Cardiac septum (tissue), 1 donor: Measurements from ENCODE around the gene BCL6. TPM values are rescaled to one million over a fixed set of nuclear protein-coding genes. Genes with fewer than 3 reads are reported as not detected.
A peak's percentile ranks its signal among the peaks of the same experiment; 100 is the strongest.
"Not testable (repeated sequence)": the region's sequence is repeated elsewhere in the genome, so short reads cannot be mapped to it uniquely, and the experiment has no call there.

Experiments used
- DNase-seq: peaks from one replicate; pipeline ENCODE4 v3.0.0-alpha.2; 2020; ENCODE audit warnings: low spot score
- intact Hi-C: fragments of 100-400 bp; cut with DNase I; formaldehyde crosslinking; loops from one replicate; pipeline ENCODE4 v1.14.0; 2022
- total RNA-seq: library from RNA; stranded (reverse); fragmentation: NEBNext Ultra II Directional; extraction: Animal tissue kit (Norgen Biotek cat#: 25700); gene quantifications from one replicate; pipeline ENCODE4 v1.2.1, GENCODE V29; 2021
- donor health status: DM: no; HTN: no; CAD: no.

Gene BCL6
- total RNA-seq, 1 donor from 2014 or later: 67.4 TPM

DNA sequence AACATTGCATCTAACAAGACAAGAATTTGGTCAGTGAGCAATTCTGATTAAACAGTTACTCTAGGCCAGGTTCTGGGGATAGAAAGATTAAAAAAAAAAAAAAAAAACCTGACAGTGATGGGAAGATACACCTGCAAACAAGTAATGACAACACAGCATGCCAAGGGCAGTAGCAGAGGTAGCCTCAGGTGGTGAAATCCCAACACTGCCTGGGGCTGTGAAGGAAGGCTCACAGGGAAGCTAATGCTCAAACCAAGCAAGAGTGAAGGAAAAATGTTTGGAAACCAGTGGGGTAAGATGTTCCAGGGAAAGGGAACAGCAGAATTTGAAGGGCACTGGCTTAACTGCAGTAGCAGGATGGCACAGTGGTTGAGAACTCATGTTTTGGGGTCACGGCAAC lies 51.8 kb downstream of the BCL6 start:
- intact Hi-C loops: no loop called here
- DNase-seq: no peak

DNA sequence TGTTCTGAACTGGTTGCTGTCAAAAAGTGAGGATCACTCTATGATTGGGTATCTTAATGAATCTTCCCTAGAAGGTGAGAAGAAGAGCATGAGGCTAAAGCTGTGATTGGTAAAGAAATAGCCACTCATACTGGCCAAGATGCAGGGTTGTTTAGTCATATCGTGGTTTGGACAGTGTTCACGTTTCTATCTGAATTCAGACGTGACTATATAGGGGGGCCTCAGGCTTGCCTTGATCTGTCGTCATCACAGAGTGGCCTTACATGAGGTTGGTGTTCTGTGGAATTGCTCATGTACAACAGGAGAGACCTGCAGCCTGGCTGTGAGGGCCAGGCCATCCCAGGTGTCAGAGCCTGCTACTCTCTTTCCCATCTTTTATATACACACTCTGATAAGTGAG lies 55.3 kb downstream of the BCL6 start:
- intact Hi-C loops: no loop called here
- no peak for DNase-seq

DNA sequence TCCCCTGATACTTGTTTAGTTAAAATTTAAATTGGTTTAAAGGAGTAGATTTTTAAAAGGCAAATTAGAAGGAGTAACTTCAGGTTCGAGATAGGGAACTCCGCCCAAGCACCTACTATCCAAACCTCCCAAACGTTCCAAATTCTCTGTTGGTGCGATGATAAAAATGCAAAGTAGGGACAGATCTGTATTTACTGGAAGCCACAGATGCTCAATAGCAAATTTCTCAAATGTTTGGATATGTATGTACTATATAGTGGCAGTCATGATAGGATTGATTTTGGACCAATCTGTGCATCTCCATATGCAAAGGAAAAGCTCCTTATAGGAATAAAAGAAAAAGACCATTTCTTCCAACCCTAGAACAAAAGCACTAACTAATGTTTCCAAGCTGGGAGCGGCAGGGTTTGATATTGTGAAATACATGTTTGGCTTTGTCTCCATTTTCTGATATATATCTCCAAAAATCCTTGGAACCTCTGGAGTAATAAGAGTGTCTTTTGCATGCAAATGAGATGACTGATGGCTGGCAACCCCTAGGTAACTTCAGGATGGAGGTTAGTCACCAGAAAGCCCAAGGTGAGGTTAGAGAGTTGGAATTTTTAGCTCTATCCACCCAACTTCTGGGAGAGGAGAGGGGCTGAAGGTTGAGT lies 58.5 kb downstream of the BCL6 start:
- intact Hi-C loops: no loop called here
- no peak for DNase-seq

DNA sequence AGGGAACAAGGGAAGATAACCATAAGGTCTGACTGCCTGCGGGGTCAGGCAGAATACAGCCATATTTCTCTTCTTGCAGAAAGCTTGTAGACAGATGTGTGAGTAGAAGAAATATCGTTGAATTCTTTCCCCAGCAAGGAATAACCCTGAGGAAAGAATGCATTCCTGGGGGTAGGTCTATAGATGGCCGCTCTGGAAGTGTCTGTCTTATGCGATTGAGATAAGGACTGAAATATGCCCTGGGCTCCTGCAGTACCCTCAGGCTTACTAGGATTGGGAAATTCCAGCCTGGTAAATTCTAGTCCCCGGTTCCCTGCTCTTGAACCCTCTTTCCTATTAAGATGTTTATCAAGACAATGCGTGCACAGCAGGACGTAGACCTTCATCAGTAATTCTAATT lies 59.3 kb downstream of the BCL6 start:
- DNase-seq: no peak
- intact Hi-C loops: no loop called here

DNA sequence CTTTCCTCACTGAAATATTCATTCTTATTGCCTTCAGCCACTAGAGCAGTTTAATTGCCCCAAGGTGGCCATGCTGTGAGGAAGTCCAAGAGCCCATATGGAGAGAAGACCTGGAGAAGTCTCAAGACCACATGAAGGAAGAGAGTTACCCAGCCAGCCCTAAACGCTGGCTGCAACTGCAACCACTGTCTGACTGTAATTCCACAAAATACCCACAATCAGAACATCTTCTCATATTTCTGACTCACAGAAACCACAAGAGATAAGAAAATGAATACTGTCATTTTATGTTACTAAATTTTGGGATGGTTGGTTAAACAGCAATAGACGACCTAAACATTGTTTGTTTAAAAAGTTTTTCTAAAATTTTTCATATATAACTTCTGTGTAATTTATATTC lies 60.4 kb downstream of the BCL6 start:
- intact Hi-C loops: no loop called here
- no peak for DNase-seq

DNA sequence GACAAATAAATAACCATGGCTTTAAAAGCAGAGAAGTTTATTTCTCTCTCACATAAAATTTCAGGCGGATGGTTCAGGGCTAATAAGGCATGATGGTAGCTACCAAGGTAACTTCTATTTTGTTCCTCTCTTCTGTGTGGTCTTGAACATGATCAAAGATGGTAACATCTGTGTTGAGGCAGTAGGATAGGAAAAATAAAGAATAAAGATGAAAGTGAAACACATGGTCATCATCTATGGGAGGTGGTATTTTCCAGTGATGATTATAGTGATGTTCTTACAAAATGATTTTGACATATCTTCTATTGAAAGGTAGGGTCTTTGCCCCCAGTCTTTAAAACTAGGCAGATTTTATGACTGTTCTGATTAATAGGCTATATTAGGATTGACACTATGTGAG lies 60.8 kb downstream of the BCL6 start:
- no peak for DNase-seq
- intact Hi-C loops: no loop called here

DNA sequence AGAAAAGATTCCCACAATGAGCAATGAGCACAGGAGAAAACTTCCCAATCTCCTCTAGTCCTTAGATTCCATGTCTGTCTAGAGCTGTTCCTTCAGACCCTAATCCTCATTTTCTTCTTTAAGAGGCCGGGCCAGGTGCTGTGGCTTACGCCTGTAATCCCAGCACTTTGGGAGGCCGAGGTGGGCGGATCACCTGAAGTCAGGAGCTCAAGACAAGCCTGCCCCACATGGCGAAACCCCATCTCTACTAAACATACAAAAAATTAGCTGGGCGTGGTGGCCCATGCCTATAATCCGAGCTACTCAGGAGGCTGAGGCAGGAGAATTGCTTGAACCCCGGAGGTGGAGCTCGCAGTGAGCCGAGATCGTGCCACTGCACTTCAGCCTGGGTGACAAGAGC lies 63.5 kb downstream of the BCL6 start:
- DNase-seq, intact Hi-C loops: not testable (repeated sequence)

DNA sequence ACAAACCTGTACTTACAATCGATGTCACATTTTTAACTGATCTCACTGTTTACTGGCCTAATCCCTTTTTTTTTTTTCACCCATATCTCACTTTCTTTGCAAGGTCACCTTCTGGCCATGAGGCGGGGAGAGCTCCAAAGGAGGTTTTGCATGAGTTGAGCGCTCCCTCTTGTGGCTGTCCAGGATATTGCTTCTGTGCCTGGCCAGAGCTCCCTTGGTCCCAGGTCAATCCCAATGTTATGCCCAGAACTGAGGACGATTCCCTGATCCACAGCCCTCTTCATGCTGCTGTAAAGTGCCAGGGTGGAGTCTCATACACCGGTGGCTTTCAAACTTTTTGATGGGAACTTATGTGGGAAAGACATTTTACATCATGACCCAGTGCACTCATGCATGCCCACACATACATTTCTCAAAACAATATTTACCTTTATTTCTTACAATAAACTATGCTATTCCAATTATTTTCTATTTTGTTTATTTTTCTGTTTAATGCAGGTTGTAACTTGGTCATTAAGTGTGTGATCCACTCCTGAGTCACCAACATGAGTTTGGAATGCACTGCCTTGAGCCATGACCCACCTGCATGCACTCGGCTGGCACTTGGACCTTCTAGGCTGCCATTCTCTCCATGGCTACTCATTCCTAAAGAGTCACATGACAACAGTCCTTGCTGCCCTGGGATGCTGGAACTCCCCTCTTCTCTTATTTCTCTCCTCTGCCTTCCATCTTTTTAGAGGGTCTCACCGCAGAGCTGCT lies 65.5 kb downstream of the BCL6 start:
- intact Hi-C loops: loop anchor here (1.0 to 5.0 kb wide), 4 partner anchors 35 to 461 kb away; no protein-coding TSS in a partner anchor
- DNase-seq: peak; percentile 86

DNA sequence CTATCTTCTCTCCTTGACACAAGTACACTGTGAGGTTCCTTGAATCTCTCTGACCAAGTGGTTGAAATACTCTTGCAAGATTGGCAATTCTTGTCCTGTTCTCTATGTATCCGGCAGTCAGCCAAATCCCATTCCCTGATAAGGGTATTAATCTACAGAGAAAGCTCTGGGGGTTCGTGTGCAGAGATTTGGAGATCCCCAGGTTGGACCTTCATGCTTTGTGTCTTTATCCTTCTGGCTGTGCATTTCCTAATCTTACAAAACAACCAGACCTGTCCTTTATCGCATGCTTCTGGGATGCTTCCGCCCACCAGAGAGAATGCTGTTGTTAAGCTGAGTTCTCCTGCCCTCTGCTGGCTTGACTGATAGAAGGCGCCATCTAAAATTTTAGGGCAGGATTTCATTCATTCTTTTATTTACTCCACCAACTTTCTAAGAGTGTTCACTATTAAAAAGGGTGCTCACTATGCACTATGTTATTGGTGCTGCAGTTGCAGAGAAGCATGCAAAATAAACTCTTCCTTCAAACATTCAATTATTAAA lies 66.5 kb downstream of the BCL6 start:
- DNase-seq: no peak
- intact Hi-C loops: loop anchor here (1.0 to 5.0 kb wide), 4 partner anchors 36 to 460 kb away; no protein-coding TSS in a partner anchor

DNA sequence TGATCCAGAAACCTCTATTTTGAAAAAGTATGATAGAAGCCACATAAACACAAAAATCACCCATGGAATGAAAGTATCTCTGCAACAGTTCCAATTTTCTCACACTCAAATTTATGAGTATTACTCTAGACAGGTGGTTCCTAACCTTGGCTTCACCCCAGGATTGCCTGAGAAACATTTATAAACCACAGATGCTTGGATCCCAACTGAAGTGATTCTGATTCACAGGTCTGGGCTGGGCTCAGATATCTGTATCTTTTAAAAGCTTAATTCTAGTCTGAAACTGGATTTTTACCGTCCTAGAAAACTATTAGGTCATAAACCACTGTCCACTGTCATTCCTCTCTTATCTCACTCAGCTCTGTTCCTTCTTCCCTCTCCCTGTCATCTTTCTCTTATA lies 67.7 kb downstream of the BCL6 start:
- intact Hi-C loops: loop anchor here (2.0 to 5.0 kb wide), 3 partner anchors 37 to 459 kb away; no protein-coding TSS in a partner anchor

DNA sequence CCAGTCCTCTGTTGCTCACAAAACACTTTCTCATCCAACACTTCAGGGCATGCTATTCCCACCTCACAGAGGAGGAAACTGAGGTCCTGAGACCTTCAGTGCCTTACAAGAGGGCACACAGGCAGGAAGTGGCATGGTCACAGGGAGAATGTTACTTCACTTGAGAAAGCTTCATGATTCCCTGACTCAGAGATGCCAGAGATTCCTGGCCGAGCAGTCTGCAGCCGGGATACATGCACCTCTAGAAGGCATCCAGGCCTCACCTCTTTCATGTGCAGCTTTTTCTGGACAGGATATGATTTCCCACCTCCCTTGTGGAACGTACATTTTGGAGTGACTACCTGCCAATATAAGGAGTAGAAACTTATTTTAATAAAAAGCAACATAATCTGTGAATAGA lies 72.3 kb downstream of the BCL6 start:
- intact Hi-C loops: no loop called here
- DNase-seq: no peak

More for the DNA sequence above, 67.7 kb downstream of the BCL6 start:
- no peak for DNase-seq

Other genes starting within 250 kb of the BCL6 start
- gene SST, start 75.1 kb downstream of the BCL6 start, total RNA-seq: not detected
- gene RTP2, start 42.9 kb downstream of the BCL6 start, total RNA-seq: not detected